ENCODE data around the gene EQTN. TPM values are rescaled to one million over a fixed set of nuclear protein-coding genes. Genes with fewer than 3 reads are reported as not detected.

Gene EQTN
- polyA plus RNA-seq, 1 experiment, result not detected

DNA sequence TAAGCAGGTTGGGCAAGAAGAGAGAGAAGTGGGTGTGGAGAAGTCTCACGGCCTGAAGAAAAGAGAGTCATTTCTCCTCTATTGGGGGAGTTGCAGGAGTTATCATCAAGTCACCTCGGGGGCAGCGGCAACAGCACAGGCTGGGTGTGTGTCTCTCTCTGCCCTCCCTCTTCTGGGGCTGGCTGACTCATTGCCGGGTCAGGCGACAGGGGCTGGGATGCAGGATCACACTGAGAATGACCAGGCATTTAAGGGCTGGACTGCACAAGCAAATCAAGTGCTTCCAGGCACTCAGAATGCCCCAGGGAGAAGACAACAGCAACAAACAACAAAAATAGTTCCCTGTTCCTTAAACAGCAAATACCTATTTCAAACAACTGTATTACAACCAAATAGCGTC is 6.3 kb upstream of the EQTN start:
- no peaks in the 10 kb centered on the region for H3K9me3 ChIP-seq (ENCODE audit: control insufficient read depth, insufficient read depth, low read length)
- H3K4me3 ChIP-seq (ENCODE audit: low read depth, low read length), result no peak overlapping the region
- POLR2A ChIA-PET, result no interaction called here
- CTCF ChIA-PET, result no interaction called here
- DNase-seq (ENCODE audit: low read depth, low spot score), result no peak
- H3K27me3 ChIP-seq (ENCODE audit: control insufficient read depth, insufficient read depth, low read length), result peaks cover 4% of the 10 kb centered on the region
- TF ChIP-seq, protein P1, sequence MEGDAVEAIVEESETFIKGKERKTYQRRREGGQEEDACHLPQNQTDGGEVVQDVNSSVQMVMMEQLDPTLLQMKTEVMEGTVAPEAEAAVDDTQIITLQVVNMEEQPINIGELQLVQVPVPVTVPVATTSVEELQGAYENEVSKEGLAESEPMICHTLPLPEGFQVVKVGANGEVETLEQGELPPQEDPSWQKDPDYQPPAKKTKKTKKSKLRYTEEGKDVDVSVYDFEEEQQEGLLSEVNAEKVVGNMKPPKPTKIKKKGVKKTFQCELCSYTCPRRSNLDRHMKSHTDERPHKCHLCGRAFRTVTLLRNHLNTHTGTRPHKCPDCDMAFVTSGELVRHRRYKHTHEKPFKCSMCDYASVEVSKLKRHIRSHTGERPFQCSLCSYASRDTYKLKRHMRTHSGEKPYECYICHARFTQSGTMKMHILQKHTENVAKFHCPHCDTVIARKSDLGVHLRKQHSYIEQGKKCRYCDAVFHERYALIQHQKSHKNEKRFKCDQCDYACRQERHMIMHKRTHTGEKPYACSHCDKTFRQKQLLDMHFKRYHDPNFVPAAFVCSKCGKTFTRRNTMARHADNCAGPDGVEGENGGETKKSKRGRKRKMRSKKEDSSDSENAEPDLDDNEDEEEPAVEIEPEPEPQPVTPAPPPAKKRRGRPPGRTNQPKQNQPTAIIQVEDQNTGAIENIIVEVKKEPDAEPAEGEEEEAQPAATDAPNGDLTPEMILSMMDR (IDR thresholded peaks at IDR 0.05; ENCODE audit: low read depth, low read length), result no peak
- no peak overlapping the region for H3K27ac ChIP-seq (ENCODE audit: low read depth, low read length)

- POLR2A ChIA-PET, result no interaction called here
Observed at GRCh38 chr9:27293996-27294395, 3.0 kb downstream of the EQTN start.

DNA sequence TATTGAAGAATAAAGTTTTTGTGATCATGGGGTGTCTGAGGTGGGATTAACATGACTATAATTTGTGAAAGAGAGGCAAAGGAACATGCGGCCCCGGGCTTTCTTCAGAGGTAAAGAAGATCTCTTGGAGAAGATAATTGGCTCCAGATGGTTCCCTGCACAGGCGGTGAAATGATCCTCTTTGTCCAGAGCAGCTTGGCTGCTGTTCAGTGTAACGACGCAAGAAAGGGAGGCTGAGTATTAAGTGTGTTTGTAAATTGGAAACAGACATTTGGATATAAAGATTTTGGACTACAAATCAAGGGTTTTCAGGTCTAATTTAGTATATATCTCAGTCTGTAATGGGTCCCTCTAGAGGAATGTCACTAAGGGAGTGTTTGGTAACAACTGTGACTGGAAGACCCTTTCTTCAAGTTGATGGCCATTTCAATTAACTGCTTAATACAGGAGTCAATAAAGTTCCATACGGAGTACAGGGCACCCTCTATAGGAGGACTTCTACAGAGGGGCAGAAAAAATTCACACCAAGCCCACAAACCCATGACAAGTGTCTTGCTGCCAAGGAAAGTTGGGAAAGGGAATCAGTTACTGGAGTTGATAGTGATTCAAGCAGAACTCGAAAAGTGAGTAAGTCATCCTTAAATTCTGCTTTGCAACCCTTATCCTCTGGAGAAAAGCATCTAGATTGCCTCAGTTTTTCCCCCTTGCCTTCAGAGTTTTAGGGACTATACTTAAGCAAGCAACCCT is 4.1 kb downstream of the EQTN start:
- Histone ChIP-seq H3K4me3 (ENCODE audit: low read depth, low read length) (no peak overlapping the region), H3K27ac (ENCODE audit: low read depth, low read length) (no peak overlapping the region), H3K27me3 (ENCODE audit: control insufficient read depth, insufficient read depth, low read length) (no peaks in the 10 kb centered on the region), H3K9me3 (ENCODE audit: control insufficient read depth, insufficient read depth, low read length) (no peaks in the 10 kb centered on the region)
- POLR2A ChIA-PET, result no interaction called here
- DNase-seq (ENCODE audit: low read depth, low spot score), result peak; percentile 1
- TF ChIP-seq, protein P1 (IDR thresholded peaks at IDR 0.05; ENCODE audit: low read depth, low read length), result no peak
- CTCF ChIA-PET, result interaction anchor here (1.0 kb wide), 1 partner anchor 317 kb away, joined by 3 read pairs; no protein-coding TSS in a partner anchor

More at GRCh38 chr9:27293996-27294395, 3.0 kb downstream of the EQTN start:
- H3K27ac ChIP-seq (ENCODE audit: low read depth, low read length), result no peak overlapping the region
- CTCF ChIA-PET, result interaction anchor here (1.0 kb wide), 1 partner anchor 319 kb away, joined by 3 read pairs; no protein-coding TSS in a partner anchor
- H3K9me3 ChIP-seq (ENCODE audit: control insufficient read depth, insufficient read depth, low read length), result no peaks in the 10 kb centered on the region
- no peak overlapping the region for H3K4me3 ChIP-seq (ENCODE audit: low read depth, low read length)
- no peaks in the 10 kb centered on the region for H3K27me3 ChIP-seq (ENCODE audit: control insufficient read depth, insufficient read depth, low read length)
- no peak for DNase-seq (ENCODE audit: low read depth, low spot score)
- TF ChIP-seq, protein P1 (IDR thresholded peaks at IDR 0.05; ENCODE audit: low read depth, low read length), result no peak

GRCh38 chr9:27291292-27291691 is 5.7 kb downstream of the EQTN start:
- no peak for DNase-seq (ENCODE audit: low read depth, low spot score)
- H3K27me3 ChIP-seq (ENCODE audit: control insufficient read depth, insufficient read depth, low read length), result no peaks in the 10 kb centered on the region
- H3K27ac ChIP-seq (ENCODE audit: low read depth, low read length), result no peak overlapping the region
- TF ChIP-seq, protein P1 (IDR thresholded peaks at IDR 0.05; ENCODE audit: low read depth, low read length), result no peak
- no peak overlapping the region for H3K4me3 ChIP-seq (ENCODE audit: low read depth, low read length)
- H3K9me3 ChIP-seq (ENCODE audit: control insufficient read depth, insufficient read depth, low read length), result no peaks in the 10 kb centered on the region
- POLR2A ChIA-PET, result no interaction called here
- CTCF ChIA-PET, result interaction anchor here (0.7 kb wide), 1 partner anchor 10 kb away, joined by 3 read pairs; no protein-coding TSS in a partner anchor

DNA sequence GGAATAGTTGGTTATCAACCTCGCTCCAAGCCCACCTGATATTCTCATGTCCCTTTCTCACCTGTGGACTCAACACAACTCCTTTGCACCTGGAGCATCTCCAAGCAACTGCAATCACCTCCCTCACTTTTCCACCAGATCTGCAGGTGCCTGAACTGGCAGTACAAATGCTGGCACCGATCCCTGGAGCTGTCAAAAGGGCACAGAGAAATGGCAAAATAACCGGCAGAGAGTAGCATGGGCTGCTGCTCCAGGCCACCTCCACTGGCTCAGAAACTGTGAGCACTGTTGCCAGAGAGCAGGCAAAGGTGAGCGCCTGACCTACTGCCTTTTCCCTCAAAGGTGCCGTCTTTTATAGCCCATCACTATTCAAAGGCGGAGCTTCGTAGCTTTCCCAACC is 14.7 kb downstream of the EQTN start:
- ChIA-PET POLR2A (interaction anchor here (0.9 kb wide), 1 partner anchor 55 kb away, joined by 3 read pairs; no protein-coding TSS in a partner anchor), CTCF (interaction anchor here (1.5 kb wide), 1 partner anchor 248 kb away, joined by 3 read pairs; no protein-coding TSS in a partner anchor)

More for the DNA sequence above, 14.7 kb downstream of the EQTN start:
- TF ChIP-seq, protein P1 (IDR thresholded peaks at IDR 0.05; ENCODE audit: low read depth, low read length), result no peak
- no peak overlapping the region for H3K4me3 ChIP-seq (ENCODE audit: low read depth, low read length)
- H3K27ac ChIP-seq (ENCODE audit: low read depth, low read length), result no peak overlapping the region
- DNase-seq (ENCODE audit: low read depth, low spot score), result no peak
- H3K27me3 ChIP-seq (ENCODE audit: control insufficient read depth, insufficient read depth, low read length), result peaks cover 18% of the 10 kb centered on the region
- H3K9me3 ChIP-seq (ENCODE audit: control insufficient read depth, insufficient read depth, low read length), result no peaks in the 10 kb centered on the region
